ENCODE results near the gene PSMB8. TPM values are rescaled to one million over a fixed set of nuclear protein-coding genes. Genes with fewer than 3 reads are reported as not detected.
"Not testable (repeated sequence)": the region's sequence is repeated elsewhere in the genome, so short reads cannot be mapped to it uniquely, and the experiment has no call there.

Gene PSMB8
- total RNA-seq (2014; rRNA removed; shearing (Covaris generic); ENCODE audit: low replicate concordance): 164 and 166 TPM in 2 replicates

DNA sequence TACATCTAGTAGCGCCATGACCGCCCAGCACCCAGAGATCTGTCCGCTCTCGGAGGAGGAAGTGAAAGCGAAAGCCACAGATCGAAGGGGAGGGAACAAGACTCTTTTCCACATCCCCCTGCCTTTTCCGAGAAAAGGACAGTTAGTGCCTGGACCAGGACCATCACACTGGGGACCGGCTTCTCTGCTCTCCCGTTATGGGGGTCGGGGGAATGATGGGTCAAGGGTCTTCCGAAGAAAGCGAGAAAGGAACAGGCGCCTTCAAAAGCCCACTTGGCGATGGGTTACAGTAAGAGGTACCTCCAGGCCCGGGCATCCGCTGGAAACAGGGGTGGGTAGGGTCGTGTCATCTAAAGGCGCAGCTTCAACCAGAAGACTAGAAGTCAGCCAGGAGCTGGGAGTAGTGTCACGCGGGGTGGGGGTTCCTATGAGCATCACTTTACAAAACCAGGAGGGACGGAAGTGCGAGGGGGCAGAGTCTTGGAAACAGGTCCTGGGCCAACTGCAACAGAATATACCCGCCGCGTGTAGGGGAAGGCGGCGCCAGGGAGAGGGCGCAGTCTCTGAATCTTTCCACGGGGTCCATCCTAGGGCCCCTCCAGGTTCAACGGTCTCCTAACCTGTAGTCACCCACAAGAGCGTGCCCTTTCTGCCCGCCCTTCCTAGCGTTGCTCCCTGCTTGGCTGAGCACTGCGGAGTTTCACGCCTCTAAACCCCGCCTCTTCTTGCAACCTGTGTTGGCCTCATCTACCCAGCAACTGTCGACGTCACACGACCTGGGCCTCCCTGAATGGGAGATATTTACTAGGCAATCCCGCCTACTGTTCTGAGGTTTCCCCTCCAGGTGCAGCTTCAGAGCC lies at the start of gene PSMB8:
TSS of gene PSMB8 (minus strand) at position 69 of the 860 bp plus-strand sequence. CDS start at position 18, 51 bp downstream.
- Histone ChIP-seq H3K27me3 (no peaks in the 10 kb centered on the region), H3K36me3 (peaks cover 80% of the 10 kb centered on the region), H3K9me3 (no peaks in the 10 kb centered on the region), H3K4me3 (peak within 1 kb of the TSS; percentile 74)
- peak; percentile 100 for DNase-seq

DNA sequence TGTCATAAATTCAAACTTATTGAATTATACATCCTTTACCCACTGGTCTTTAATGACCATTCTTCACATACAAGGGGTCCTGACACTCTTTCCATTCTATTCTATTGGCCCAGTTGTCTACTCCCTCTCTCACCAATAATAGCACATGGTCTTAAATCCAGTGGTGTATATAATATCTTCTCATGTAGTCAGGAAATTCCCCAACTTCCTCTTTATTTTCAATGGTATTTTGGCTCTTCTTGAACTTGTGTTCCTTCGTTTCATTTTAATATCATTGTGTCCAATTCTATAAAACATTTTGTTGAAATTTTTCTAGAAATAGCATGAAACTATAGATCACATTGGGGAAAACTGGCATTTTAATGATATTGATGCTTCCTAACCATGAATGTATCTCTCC lies 47.0 kb upstream of the PSMB8 start:
- no peaks in the 10 kb centered on the region for H3K27me3 ChIP-seq
- DNase-seq: no peak
- H3K9me3 ChIP-seq: no peaks in the 10 kb centered on the region
- H3K36me3 ChIP-seq: peaks cover 5% of the 10 kb centered on the region
- H3K4me3 ChIP-seq: no peak overlapping the region

DNA sequence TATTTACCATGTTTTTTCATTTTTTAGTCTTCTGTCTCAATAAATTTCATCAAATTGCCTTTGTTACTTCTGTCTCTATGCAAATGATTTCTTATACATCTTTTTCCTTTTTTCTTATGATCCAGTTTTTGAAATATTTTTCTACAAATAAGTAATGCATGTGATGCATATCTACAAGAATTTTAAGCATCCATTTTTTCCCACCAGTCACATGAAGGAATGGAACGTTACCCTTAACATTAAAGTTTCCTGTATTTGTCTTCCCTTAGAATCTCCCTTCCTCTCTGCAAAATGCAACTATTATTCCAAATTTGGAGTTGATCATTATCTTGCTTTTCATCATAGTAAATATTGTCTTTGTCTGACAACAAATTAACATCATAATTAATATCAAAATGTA lies 45.7 kb upstream of the PSMB8 start:
- Histone ChIP-seq H3K4me3 (no peak overlapping the region), H3K9me3 (no peaks in the 10 kb centered on the region), H3K36me3 (no peaks in the 10 kb centered on the region), H3K27me3 (no peaks in the 10 kb centered on the region)
- no peak for DNase-seq

- H3K27me3 ChIP-seq: no peaks in the 10 kb centered on the region
- H3K36me3 ChIP-seq: no peaks in the 10 kb centered on the region
- H3K4me3 ChIP-seq: no peak overlapping the region
- no peak for DNase-seq
- H3K9me3 ChIP-seq: no peaks in the 10 kb centered on the region
These were observed 44.7 kb upstream of the PSMB8 start for GRCh38 chr6:32888576-32888975.

- H3K27me3 ChIP-seq: no peaks in the 10 kb centered on the region
- no peaks in the 10 kb centered on the region for H3K9me3 ChIP-seq
- no peak overlapping the region for H3K4me3 ChIP-seq
- no peak for DNase-seq
- no peaks in the 10 kb centered on the region for H3K36me3 ChIP-seq
These were observed 43.8 kb upstream of the PSMB8 start for GRCh38 chr6:32887616-32888015.

- Histone ChIP-seq H3K9me3 (no peaks in the 10 kb centered on the region), H3K4me3 (no peak overlapping the region), H3K27me3 (no peaks in the 10 kb centered on the region), H3K36me3 (no peaks in the 10 kb centered on the region)
- peak; percentile 94 for DNase-seq
These were observed 43.0 kb upstream of the PSMB8 start for GRCh38 chr6:32886681-32887383.

DNA sequence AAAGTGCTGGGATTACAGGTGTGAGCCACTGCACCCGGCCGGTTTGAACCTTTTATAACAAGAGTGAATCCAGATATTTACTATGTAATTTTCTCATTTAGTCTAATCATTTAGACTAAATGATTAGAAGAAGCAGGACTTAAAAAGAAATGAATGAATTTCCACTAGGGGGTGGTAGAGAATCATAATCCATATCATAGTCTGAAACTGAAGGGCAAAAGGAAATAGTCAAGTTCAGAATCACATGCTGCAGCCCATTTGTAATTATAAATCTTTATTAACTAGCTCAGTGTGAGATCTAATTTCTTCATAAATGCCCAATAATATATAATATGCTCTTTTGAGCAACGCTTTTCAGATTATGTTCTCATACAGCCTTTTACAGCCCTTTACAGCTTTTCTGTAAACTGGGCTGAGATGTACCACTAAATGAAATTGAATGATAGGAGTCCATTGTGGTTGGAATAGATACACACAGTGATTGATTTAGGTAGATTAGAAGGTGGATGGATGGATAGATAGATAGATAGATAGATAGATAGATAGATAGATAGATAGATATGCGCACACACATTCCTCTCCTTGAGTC lies 41.9 kb upstream of the PSMB8 start:
- no peak overlapping the region for H3K4me3 ChIP-seq
- H3K36me3 ChIP-seq: no peaks in the 10 kb centered on the region
- H3K9me3 ChIP-seq: no peaks in the 10 kb centered on the region
- no peak for DNase-seq
- H3K27me3 ChIP-seq: no peaks in the 10 kb centered on the region

GRCh38 chr6:32883789-32884188 lies 39.9 kb upstream of the PSMB8 start:
- Histone ChIP-seq H3K36me3 (no peaks in the 10 kb centered on the region), H3K27me3 (no peaks in the 10 kb centered on the region), H3K4me3 (no peak overlapping the region), H3K9me3 (no peaks in the 10 kb centered on the region)
- peak; percentile 63 for DNase-seq

DNA sequence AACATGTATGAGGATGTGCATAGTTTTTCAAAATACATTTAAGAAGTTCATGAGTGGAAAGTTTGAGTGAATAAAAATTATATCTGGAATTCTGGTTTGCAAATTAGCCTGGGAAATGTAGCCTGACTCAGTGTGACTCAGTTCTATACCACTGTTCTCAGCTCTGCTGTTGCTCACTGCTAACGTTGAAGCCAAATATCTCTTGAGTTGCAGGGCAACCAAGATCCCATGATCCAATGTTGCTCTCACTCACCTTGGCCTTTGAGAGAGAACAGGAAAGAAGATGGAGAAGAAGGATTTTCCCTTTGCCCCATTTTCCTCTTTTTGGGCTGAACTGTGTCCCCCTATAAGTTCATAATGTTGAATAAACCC lies 39.0 kb upstream of the PSMB8 start:
- Histone ChIP-seq H3K36me3 (no peaks in the 10 kb centered on the region), H3K27me3 (no peaks in the 10 kb centered on the region), H3K4me3 (no peak overlapping the region), H3K9me3 (no peaks in the 10 kb centered on the region)
- DNase-seq: peak; percentile 76

- H3K27me3 ChIP-seq, H3K36me3 ChIP-seq, DNase-seq, H3K9me3 ChIP-seq, H3K4me3 ChIP-seq: not testable (repeated sequence)
These were observed 37.1 kb upstream of the PSMB8 start for GRCh38 chr6:32880962-32881361.

DNA sequence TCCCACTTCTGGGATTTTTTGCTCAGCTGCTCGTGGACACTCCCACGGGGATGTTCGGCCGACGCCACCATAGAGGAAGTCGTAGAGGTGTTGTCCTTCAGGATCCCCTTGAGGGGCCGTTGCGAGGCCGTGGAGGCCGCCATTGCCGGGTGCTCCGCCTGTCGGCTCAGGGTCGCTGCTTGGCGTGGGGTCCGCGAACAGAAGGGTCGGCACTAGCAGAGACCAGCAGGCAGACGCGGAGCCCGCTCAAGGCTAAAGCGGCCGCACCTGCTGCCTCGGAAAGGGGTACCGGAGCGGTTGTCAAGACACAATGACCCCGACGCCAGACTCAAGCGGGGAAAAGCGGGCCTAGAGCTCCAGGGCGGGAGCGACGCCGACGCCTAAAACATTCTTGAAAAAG lies 35.8 kb upstream of the PSMB8 start:
- Histone ChIP-seq H3K36me3 (no peaks in the 10 kb centered on the region), H3K9me3 (no peaks in the 10 kb centered on the region), H3K4me3 (no peak overlapping the region), H3K27me3 (no peaks in the 10 kb centered on the region)
- no peak for DNase-seq

DNA sequence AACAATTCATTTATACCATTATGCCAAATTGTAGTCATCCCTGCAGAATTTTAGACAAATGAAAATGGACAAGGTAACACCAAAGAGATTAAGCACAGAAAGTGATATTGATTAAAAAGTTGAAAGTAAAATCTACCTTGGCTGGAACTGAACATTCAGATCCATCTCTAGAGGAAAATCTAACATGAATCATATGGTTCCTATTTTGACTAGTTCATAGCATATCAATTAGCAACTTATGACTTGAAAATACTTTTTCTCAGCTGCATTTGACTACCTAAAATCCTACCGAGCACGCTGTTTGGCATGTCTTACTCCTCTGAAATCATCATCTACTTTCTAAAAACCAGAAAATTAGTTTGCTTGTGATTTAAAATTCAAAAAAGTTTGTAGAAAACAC lies 32.8 kb upstream of the PSMB8 start:
- no peak overlapping the region for H3K4me3 ChIP-seq
- no peaks in the 10 kb centered on the region for H3K27me3 ChIP-seq
- peaks cover 5% of the 10 kb centered on the region; the same call in 1 of the 2 replicates for H3K9me3 ChIP-seq
- no peaks in the 10 kb centered on the region for H3K36me3 ChIP-seq
- DNase-seq: no peak

DNA sequence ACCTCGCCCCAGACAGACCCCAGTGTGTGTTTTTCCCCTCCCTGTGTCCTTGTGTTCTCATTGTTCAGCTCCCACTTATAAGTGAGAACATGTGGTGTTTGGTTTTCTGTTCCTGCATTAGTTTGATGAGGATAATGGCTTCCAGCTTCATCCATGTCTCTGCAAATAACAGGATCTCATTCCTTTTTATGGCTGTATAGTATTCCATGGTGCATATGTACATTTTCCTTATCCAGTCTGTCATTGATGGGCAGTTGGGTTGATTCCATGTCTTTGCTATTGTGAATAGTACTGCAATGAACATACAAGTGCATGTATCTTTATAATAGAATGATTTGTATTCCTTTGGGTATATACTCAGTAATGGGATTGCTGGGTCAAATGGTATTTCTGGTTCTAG lies 30.1 kb upstream of the PSMB8 start:
- not testable (repeated sequence) for H3K9me3 ChIP-seq, DNase-seq, H3K27me3 ChIP-seq, H3K36me3 ChIP-seq, H3K4me3 ChIP-seq

- peak; percentile 73 for DNase-seq
- no peak overlapping the region for H3K4me3 ChIP-seq
- no peaks in the 10 kb centered on the region for H3K36me3 ChIP-seq
- peaks cover 5% of the 10 kb centered on the region; the same call in 1 of the 2 replicates for H3K9me3 ChIP-seq
- peaks cover 6% of the 10 kb centered on the region for H3K27me3 ChIP-seq
These were observed 24.5 kb upstream of the PSMB8 start for GRCh38 chr6:32868257-32868788.

DNA sequence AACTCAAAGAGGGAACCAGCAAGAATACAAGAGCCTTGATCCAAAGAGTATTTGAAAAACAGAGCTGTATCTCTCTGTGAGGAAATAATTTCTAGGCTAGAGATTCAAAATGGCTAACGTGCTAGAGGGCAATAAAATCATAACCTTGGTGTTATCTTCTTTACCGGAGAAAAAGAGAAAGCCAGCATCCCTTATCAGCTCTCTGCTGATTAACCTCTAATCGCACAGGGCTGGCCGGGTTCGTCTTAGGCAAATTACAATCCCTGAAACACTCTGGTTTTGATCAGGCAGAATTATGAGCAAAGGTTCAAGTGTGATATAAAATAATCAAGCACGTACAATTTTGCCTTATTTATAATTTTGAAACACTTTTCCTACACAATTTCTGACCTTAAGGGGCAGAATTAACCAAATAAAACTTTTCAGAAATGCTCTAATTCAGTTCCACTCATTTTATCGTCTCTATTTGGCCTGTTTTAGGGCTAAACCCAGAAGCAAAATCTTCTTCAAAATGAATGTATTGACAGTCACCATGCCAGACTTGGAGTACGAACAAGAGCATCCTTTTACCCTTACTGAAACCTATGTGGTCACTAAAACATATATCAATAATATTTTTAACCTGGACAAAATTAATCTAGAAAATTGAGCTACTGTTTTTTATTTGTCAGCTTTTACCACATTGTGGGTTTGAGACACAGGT lies 23.9 kb upstream of the PSMB8 start:
- Histone ChIP-seq H3K9me3 (peaks cover 5% of the 10 kb centered on the region; the same call in 1 of the 2 replicates), H3K36me3 (no peaks in the 10 kb centered on the region), H3K4me3 (no peak overlapping the region), H3K27me3 (peaks cover 6% of the 10 kb centered on the region)
- no peak for DNase-seq

- Histone ChIP-seq H3K9me3 (0 out of 2 replicates have a peak, but pooled peaks cover 3% of the 10 kb centered on the region), H3K27me3 (peaks cover 6% of the 10 kb centered on the region), H3K4me3 (no peak overlapping the region), H3K36me3 (no peaks in the 10 kb centered on the region)
- DNase-seq: no peak
These were observed 23.2 kb upstream of the PSMB8 start for GRCh38 chr6:32867022-32867477.

Measured in MG63 (cell line).